ENCODE measurements around the gene ASPSCR1.
"Not testable (repeated sequence)": the region's sequence is repeated elsewhere in the genome, so short reads cannot be mapped to it uniquely, and the experiment has no call there.

ASPSCR1 gene

DNA sequence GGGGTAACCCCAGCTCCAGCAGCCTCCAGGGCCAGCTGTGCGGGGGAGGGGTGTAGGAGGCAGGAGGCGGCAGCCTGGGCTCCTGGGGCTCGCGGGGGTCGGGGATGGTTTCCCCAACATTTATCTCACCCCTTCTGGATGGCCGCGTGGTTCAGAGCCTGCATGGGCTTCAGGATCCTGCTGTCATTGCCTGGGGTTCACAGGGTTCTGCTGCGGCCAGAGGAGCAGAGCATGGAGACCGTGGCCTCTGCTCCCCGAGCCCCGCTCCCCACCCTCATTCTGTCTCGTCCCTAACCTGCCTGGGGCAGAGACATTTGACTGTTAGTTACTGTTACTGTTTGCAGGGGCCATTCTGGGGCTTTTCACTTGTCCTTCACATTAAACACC, 35.3 kb upstream of the ASPSCR1 start:
- no peak for DNase-seq

DNA sequence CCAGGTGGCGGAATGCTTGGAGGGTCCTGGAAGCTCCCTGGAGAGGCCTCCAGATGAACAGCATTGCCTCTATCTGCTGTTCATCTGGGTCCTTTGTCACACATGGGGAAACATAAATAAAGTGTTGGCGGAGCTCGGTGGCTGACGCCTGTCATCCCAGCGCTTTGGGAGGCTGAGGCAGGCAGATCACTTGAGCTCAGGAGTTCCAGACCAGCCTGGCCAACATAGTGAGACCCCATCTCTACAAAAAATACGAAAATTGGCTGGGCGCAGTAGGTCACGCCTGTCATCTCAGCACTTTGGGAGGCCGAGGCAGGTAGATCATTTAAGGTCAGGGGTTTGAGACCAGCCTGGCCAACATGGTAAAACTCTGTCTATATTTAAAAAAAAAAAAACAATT, 32.6 kb upstream of the ASPSCR1 start:
- no peak for DNase-seq

DNA sequence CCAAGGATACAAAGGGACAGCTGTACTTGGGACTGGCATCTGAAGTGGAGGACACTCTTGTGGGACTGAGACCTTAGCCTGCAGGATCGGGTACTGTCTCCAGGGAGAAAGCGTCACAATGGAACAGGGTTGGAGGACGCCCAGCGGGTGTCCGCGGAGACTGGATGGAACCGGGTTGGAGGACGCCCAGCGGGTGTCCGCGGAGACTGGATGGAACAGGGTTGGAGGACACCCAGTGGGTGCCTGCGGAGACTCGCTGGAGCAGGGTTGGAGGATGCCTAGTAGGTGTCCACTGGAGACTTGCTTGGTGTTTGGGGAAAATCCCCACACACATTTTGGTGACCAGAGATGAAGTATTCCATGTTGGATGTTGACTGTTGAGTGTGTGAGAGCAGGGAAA, 30.2 kb upstream of the ASPSCR1 start, which contains the start of gene MYADML2:
TSS of gene MYADML2 (minus strand) at position 45 of the 400 bp plus-strand sequence. CDS start 5,492 bp downstream, outside the sequence.
- DNase-seq, result no peak

DNA sequence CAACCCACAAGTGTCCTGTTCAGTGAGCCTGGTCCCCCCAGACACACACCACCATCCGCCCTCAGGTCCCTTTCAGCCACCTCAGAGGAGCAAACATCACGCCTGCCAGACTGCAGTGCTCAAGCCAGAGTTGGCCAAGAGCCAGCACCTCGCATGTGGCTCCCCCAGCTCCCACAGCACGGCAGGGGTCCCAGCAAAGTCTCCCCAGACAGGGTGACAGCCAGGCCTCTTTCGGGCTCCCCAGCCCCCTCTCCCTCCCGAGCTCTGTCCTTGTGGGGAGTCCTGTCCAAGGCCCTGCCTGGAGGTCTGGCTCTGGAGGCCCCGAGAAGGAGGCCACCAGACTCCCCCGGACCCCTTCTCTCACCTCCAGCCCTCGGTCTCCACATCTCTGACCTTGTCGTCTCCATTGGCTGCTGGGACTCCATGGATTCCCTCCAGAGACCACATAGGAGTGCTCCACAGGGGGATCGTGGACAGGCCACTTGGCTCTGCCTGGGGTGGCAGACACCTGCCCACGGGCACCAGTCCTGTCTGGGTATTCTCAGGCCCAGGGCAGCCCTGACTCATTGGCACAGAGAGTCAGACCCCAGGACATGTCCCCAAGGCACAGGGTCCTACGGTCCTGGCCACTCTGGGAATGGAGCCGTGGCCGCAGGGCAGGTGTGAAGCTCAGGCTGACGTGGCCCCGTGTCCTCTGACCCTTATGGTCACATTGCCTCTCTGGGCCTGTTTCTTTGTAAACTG, 28.6 kb upstream of the ASPSCR1 start:
- DNase-seq, result no peak

DNA sequence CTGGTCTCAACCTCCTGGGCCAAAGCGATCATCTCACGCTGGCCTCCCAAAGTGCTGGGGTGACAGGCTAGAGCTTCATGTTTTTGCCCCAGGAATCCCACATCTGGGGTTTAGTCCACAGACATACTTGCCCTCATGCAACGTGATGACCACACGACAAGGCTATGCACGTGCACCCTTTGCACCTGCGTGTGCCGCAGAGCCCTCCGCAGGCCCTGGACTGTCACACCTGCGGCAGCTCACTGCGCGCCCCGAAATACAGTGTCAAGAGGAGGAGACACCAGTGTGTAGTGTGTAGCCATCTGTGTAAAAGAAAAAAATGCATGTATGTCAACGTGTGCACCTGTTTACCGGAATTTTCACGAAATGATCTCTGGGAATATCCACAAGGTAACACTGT, 26.9 kb upstream of the ASPSCR1 start:
- no peak for DNase-seq

DNA sequence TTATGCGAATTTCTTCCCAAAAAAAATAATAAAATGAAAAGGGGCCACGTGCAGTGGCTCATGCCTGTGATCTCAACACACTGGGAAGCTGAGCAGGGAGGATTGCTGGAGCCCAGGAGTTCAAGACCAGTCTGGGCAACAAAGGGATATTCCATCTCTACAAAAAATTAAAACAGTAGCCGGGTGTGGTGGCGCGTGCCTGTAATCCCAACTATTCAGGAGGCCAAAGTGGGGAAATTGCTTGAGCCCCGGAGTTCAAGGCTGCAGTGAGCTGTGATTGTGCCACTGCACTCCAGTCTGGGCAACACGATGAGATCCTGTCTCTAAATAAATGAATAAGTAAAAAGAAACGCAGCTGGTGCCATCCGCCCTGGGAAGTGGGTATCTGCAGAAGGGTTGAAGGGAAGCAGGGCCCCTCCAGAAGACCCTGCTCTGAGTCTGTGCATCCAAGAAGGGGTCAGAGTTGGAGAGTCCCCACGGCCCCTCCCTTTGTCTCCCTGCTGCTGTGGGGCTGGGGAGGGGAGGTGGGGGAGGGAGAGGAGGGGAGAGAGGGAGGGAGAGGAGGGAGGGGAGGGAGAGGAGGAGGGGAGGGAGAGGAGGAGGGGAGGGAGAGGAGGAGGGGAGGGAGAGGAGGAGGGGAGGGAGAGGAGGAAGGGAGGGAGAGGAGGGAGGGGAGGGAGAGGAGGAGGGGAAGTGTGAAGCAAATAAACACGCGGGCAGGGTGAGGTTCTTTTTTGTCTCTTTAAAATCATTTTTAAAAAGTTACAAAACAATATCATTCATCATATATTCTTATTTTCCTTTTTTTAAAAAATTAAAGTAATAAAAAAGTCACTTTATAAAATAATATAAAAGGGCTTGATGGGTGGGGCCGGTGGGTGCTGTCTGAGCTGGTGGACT, 25.4 kb upstream of the ASPSCR1 start:
- DNase-seq, result no peak

DNA sequence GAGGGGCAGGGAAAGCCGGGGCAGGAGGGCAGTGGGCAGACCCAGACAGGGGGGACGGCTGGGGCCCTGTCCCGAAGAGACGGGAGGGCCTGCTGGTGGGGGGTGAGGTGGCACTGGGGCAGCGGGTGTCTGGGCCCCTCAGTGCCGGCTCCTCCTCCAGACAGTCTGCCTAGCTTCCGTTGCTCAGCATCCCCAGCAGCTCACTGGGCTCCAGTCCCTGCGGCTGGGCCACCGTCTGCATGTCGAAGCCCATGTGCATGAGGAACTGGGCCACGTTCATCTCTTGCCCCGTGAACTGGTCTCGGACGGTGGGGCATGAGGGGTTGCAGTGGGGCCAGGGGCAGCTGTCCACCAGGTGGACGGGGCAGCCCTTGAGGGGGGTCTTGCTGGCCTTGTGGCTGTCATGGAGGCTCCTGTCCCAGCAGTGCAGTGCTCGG, 24.6 kb upstream of the ASPSCR1 start:
- no peak for DNase-seq

DNA sequence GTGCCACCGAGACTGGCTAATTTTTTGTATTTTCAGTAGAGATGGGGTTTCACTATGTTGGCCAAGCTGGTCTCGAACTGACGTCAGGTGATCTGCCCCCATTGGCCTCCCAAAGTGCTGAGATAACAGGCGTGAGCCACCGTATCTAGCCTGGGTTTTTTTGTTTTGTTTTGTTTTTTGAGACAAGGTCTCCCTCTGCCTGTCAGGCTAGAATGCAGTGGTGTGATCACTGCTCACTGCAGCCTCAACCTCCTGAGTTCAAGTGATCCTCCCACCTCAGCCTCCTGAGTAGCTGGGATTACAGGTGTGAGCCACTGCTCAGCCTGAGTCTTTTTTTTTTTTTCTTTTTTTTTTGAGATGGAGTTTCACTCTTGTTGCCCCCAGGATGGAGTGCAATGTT, 24.0 kb upstream of the ASPSCR1 start:
- not testable (repeated sequence) for DNase-seq

DNA sequence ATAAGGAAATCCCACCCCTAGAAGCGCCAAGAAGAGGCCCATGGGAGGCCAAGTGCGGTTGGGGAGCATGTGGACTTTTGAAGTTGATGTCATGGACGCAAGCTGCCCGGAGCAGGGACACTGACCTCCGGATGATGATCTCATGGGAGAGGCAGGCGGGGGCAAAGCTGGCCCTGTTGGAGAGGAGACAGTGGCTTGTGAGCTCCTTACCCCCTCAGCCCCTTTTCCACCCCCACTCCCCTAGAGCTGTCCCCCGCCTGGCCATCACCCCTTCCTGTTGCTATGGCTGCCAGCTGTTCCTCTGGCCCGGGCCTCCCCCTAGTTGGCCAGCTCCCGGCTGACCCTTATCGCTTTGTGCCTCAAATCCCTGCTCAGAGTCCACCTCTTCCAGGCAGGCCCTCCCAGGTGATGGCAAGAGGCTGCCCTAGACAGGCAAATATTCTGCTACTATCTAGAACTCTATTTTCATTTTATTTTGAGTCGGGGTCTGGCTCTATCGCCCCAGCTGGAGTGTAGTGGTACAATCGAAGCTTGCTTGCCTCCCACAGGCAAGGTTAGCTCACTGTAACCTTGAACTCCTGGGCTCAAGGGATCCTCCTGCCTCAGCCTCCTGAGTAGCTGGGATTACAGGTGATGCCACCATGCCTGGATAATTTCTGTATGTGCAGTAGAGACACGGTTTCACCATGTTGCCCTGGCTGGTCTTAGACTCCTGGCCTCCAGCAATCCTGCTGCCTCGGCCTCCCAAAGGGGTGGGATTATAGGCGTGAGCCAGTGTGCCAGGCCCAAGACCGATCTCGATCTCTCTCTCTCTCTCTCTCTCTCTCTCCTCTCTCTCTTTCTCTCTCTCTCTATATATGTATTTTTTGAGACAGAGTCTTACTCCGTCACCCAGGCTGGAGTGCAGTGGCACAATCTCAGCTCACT, 23.0 kb upstream of the ASPSCR1 start:
- DNase-seq, result no peak

DNA sequence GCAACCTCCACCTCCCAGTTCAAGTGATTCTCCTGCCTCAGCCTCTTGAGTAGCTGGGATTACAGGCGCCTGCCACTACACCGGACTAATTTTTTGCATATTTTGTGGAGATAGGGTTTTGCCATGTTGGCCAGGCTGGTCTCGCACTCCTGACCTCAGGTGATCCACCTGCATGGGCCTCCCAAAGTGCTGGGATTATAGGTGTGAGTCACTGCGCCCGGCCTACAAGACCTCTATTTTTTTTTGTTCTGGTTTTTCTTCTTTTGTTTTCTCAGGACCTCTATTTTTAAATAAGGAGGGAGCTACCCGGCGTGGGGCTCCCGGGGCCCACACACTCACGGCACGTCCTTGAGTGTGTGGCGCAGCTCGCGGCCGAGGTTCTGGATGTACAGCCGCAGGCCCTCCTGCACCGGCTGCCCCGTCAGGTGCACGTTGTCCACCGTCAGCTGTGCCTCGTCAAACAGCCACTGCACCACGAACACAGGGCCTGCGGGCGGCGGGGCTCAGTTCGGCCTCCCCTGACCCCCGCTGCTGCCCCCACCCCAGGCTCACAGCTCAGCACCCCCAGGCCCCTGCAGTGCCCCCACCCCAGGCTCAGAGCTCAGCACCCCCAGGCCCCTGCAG, 22.3 kb upstream of the ASPSCR1 start:
- DNase-seq, result no peak

DNA sequence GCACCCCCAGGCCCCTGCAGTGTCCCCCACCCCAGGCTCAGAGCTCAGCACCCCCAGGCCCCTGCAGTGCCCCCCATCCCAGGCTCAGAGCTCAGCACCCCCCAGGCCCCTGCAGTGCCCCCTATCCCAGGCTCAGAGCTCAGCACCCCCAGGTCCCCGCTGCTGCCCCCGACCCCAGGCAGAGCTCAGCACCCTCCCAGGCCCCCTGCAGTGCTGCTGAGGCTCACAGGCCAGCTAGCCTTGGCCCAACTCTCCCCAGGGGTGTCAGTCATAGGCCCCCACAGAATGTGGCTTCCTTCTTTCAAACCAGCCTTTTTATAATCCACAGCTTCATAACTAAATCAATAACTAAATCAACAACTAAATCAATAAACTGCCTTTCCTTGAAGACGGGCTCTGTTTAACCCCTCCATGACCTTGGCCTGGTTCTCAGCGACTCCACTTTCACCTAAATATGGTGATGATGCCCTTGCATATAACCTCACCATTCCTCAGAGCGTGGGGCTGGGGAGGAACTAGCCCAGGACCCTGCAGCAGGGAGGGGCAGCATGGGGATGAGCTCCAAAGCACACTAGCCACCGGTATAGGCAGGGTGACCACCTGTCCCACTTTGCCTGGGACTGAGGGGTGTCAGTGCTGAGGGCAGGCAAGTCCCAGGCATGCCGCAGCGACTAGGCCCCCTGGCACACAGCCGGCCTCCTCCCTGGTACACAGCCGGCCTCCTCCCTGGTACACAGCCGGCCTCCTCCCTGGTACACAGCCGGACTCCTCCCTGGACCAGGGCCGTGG, 21.5 kb upstream of the ASPSCR1 start:
- DNase-seq, result no peak

DNA sequence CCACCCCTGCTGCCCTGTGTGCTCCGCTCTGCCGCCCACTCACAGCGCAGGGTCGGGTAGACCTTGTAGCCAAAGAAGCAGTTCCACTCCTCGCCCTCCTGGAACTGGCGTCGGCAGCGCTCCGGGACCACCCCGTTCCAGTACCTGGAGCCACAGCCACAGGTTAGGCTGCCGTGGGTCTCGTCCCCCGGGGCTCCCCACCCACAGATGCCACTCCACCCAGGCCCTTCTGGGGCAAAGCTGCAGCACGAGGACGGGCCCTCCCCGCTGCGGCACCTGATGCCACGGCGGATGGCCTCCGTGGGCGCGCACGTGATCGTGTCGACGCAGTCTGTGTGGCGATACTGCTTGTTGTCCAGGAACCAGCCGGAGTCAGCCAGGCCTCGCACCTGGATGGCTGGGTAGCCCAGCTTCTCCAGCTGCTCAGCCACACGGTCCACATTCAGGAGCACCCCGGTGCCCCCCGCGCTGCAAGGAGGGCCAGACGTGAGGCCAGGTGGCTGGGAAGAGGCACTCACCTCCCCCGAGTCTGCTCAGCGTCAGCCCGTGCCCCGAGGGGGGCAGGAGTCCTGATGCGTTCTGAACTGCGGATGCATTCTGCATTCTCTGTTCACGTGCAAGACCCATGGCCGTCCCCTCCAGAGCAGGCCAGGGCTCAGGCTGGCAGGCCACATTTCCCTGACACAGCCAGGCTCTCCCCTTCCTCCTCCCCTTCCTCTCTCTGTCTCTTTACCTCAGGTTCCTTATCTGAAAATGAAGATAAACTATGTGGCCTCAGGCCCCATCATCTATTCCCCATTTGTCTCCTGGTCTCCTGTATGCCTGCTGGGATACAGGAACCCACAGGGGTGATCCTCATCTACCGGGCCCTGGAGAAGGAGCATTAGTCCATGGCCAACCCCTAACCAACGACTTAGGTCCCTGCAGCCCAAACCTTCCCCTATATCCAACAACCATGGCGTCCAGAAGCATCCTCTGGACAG, 20.5 kb upstream of the ASPSCR1 start:
- DNase-seq, result no peak

DNA sequence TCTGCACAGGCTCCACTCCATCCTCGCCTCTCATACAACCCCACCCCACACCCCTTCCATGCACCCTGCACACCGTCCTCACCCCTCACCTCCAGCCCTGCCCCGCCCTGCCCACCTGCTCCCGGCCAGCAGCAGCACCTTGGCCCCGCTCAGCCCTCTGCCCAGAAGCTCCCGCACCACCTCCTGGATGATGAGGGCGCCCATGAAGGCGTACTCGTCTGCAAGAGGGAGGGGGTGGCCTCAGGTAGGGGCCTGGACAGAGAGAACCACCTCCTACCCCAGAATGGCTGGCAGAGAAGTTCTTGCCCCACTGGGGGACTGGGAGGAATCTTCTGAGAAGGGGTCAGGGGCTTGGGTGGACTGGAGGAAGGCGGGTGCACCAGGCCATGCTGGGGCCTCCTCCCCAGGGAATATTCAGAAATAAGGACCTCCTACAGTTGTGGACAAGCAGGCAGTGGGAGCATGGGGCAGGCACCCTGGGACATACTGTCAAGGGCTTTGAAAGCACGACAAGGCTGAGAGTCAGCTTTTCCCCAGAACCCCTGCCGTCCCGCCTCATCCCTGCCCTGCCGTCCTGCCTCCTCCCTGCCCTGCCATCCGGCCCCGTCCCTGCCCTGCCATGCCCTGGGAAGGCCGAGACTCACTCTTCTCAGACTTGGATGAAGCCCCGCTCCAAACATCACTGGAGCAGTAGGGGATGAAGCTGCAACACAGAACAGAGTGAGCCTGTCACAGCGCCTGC, 19.6 kb upstream of the ASPSCR1 start:
- no peak for DNase-seq

DNA sequence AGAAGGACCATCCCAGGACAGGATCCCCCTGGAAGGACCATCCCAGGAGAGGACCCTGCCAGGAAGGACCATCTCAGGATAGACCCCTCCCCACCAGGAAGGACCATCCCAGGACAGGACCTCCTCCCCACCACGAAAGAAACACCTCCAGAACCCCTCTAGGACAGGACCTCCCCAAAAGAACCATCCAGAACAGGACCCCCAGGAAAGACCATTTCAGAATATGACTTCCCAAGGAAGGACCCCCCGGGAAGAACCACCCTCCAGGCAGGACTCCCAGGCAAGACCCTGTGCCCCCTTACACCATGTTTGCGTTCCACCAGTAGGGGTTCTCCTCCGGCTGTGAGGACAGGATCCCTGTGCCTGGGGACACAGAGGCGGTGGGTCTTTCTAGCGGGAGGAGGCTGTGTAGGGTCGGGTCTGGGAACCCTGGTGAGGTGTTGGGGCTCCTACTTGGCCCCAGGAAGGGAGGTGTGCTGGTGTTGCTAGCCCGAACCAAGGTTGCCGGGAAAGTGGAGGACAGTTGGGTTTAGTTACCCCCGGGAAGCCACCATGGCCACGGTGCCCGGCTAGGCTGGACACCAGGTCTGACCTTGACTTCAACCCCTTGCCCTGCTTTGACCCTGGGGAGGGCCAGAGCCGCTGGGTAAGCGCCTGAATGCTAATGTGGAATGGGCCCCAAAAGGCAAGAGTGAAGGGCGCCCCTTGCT, 18.6 kb upstream of the ASPSCR1 start:
- DNase-seq, result no peak

DNA sequence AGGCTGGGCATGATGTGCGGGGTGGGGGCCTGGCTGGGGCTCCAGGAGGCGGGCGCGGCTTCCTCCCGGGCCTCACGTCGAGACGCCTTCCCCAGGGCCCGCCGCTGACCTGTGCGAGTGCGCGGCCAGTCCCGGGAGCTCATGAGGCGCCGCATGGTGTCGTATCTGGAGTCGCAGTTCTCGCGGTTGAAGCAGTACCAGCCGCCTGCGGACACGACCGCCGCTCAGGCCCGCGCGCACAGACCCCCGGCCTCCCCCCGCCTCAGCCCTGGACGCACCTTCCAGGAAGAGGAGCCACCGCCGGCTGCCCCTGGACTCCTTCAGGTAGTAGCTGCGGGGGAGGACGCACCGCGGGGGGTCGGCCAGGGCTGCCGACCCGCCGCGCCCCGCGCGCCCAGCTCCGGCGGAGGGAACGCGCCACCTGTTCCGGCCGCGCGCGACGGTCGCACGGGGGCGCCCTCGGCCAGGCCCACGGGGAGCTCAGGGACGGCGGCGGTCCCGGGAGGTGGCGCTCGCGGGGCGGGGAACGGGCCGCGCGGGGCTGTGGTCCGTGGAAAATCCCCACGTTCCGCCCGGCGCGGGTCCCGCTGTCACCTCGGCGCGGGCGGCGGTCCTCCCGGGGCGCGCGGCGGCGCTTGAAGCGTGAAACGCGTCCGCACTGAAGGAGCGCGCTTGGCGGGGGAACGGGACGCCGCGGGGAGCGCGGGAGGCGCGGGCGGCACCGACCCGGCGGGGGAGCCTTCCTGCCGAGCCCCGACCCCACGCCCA, 17.9 kb upstream of the ASPSCR1 start:
- DNase-seq, result peak; percentile 25

DNA sequence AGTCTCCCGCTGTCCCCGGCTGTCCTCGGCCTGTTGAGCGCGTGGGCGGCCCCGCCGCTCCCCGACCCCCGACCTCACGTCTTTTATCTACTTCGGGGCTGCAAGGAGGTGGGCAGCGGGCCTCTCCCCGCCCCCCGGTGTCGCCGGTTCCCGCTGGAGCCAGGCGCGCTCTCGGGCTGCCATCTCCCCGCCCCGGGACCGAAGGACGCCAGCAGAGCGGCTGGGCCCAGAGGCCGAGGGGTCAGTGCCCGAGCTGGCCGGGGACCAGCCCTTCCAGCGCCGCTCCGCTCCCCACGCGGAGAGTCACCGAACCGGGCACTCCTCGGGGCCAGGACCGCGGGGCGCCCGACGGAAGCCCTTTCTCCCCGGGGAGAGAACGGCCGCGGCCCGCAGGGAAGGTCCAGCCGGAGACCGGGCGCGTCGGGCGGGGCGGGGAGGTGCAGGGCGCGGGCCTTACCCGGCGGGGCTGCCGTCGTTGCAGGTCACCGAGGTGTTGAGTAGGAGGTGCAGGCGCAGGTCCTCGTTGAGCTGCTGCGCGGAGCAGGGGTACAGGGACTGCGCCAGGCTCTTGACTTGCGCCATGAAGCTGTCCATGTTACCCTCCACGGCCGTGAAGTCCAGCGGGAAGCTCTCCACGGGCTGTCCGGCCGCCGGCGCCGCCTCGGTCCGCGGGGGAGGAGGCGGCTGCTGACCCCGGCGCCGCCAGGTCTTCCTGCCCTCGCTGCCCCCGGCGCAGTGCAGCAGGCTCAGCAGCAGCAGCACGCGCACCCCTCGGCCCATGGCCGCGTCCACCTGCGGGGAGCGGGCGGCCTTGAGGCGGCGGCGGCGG, 17.1 kb upstream of the ASPSCR1 start:
- DNase-seq, result no peak

DNA sequence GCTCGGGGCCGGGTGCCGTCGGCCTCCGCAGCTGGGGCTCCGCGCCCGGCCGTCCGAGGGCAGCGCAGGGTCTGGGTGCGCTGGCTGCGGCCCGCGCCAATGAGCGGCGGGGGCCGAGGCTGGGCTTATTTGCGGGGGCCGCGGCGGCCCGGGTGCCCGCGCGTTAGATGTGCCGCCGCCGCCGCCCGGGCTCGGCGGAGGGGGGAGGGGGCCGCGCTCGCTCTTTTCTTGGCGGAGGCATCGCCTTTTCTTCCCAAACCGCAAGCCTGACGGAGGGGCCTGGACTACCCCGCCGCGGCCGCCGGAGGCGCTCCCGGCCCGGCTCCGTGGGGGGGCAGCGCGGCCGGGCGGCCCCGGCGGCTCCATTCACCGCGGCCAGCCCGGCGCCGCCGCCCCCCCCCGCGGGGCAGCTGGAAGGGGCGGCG, 16.3 kb upstream of the ASPSCR1 start, which contains the start of gene NOTUM:
TSS of gene NOTUM (minus strand) at position 101 of the 425 bp plus-strand sequence. CDS start 278 bp downstream, outside the sequence.
- DNase-seq, result no peak

All from NCI-H510A treated with DMSO at 0.1 percent for 48 hours (cell line).